IMR-90 (cell line): Measurements from ENCODE around the gene DDA1. TPM values are rescaled to one million over a fixed set of nuclear protein-coding genes. Genes with fewer than 3 reads are reported as not detected.

Experiments used
- ATAC-seq: fragments of 200-7000 bp; cut with Tn5 transposase; 2 replicates; pipeline ENCODE4 v1.9.1; 2020; ENCODE audit warnings: low read depth, mild to moderate bottlenecking, moderate library complexity
- BruUV-seq: library from RNA; stranded (reverse); fragments of 400-500 nt; replicated peaks from 2 replicates; lab custom pipeline; 2021; lab: Mats Ljungman, UMichigan
- CTCF ChIA-PET: fragments of 300-600 bp; formaldehyde crosslinking; extraction: SDS; loops from one replicate; lab custom pipeline; 2021; ENCODE audit warnings: antibody characterized with exemption; lab: Yijun Ruan, JAX
- POLR2A ChIA-PET: fragments of 300-600 bp; sonication (Branson Sonifier 250); formaldehyde crosslinking; loops from one replicate; lab custom pipeline; 2022; ENCODE audit warnings: antibody characterized with exemption; ENCODE audit not compliant: unreplicated experiment; lab: Charles Lee
- DNase-seq: peaks from one replicate; pipeline ENCODE4 v3.0.0; 2013
- H2AFZ ChIP-seq: replicated peaks from 2 replicates; pipeline ENCODE3; 2013; ENCODE audit warnings: low read length, mild to moderate bottlenecking; ENCODE audit not compliant: poor library complexity
- H2AK5ac ChIP-seq: 2 replicates; pipeline ENCODE4 v1.6.1; 2013; ENCODE audit warnings: low read depth, low read length, inconsistent platforms
- H2AK9ac ChIP-seq: replicated peaks from 2 replicates; pipeline ENCODE3; 2013; ENCODE audit warnings: mild to moderate bottlenecking, low read depth, low read length, moderate library complexity; ENCODE audit not compliant: poor library complexity
- H2BK120ac ChIP-seq: 2 replicates; pipeline ENCODE4 v1.6.1; 2013; ENCODE audit warnings: low read depth, low read length, inconsistent platforms
- H2BK15ac ChIP-seq: 3 replicates; pipeline ENCODE4 v1.6.1; 2013; ENCODE audit warnings: low read depth, low read length, inconsistent platforms
- H2BK20ac ChIP-seq: 2 replicates; pipeline ENCODE4 v1.6.1; 2013; ENCODE audit warnings: low read depth, mild to moderate bottlenecking, inconsistent platforms, low read length, moderate library complexity
- H2BK5ac ChIP-seq: 2 replicates; pipeline ENCODE4 v1.6.1; 2013; ENCODE audit warnings: mild to moderate bottlenecking, low read depth, low read length, inconsistent platforms; ENCODE audit not compliant: poor library complexity, severe bottlenecking
- H3K14ac ChIP-seq: replicated peaks from 2 replicates; pipeline ENCODE4 v1.6.1; 2013; ENCODE audit warnings: low read depth, low read length, inconsistent platforms
- H3K18ac ChIP-seq: 2 replicates; pipeline ENCODE4 v1.6.1; 2013; ENCODE audit warnings: low read depth, low read length, control low read depth
- H3K23ac ChIP-seq: 2 replicates; pipeline ENCODE4 v1.6.1; 2013; ENCODE audit warnings: low read depth, low read length, inconsistent platforms
- H3K27ac ChIP-seq: 2 replicates; pipeline ENCODE4 v1.5.1; 2013; ENCODE audit warnings: mild to moderate bottlenecking, control low read depth, low read length; ENCODE audit not compliant: insufficient read depth
- H3K27me3 ChIP-seq: 2 replicates; pipeline ENCODE4 v1.6.1; 2013; ENCODE audit warnings: low read length; ENCODE audit not compliant: control insufficient read depth, insufficient read depth
- H3K36me3 ChIP-seq: 2 replicates; pipeline ENCODE4 v1.6.1; 2013; ENCODE audit warnings: low read length, mixed read lengths; ENCODE audit not compliant: control insufficient read depth, insufficient read depth
- H3K4ac ChIP-seq: 2 replicates; pipeline ENCODE4 v1.6.1; 2013; ENCODE audit warnings: low read depth, low read length, inconsistent platforms
- H3K4me1 ChIP-seq: 2 replicates; pipeline ENCODE4 v1.6.1; 2013; ENCODE audit warnings: low read length, mixed read lengths; ENCODE audit not compliant: control insufficient read depth, insufficient read depth
- H3K4me2 ChIP-seq: 2 replicates; pipeline ENCODE4 v1.6.1; 2013; ENCODE audit warnings: low read depth, mild to moderate bottlenecking, control low read depth, low read length, moderate library complexity
- H3K4me3 ChIP-seq: 2 replicates; pipeline ENCODE4 v1.5.1; 2013; ENCODE audit warnings: low read depth, mild to moderate bottlenecking, control low read depth, low read length, moderate library complexity; ENCODE audit not compliant: insufficient read depth
- H3K56ac ChIP-seq: 2 replicates; pipeline ENCODE4 v1.6.1; 2013; ENCODE audit warnings: low read length, inconsistent platforms; ENCODE audit not compliant: insufficient read depth; ENCODE audit errors: extremely low read depth
- H3K79me1 ChIP-seq, 2 experiments: 2 replicates each; pipeline ENCODE4 v1.6.1; 2013; ENCODE audit warnings: low read length in 2 of 2, inconsistent platforms in 1 of 2, low read depth in 1 of 2
- H3K9ac ChIP-seq: 2 replicates; pipeline ENCODE4 v1.6.1; 2013; ENCODE audit warnings: low read depth, low read length, control low read depth
- H3K9me1 ChIP-seq: 2 replicates; pipeline ENCODE4 v1.6.1; 2013; ENCODE audit warnings: low read length, inconsistent platforms; ENCODE audit not compliant: insufficient read depth
- H3K9me3 ChIP-seq: 2 replicates; pipeline ENCODE4 v1.6.1; 2013; ENCODE audit warnings: low read length; ENCODE audit not compliant: control insufficient read depth, insufficient read depth
- H4K20me1 ChIP-seq: 2 replicates; pipeline ENCODE4 v1.6.1; 2013; ENCODE audit warnings: low read length, inconsistent platforms; ENCODE audit not compliant: insufficient read depth
- H4K5ac ChIP-seq: 2 replicates; pipeline ENCODE4 v1.6.1; 2013; ENCODE audit warnings: mild to moderate bottlenecking, low read depth, low read length, control low read depth
- H4K8ac ChIP-seq, 2 experiments: 2 replicates each; pipeline ENCODE4 v1.6.1; 2013; ENCODE audit warnings: low read depth in 2 of 2, low read length in 2 of 2, control low read depth in 1 of 2, inconsistent platforms in 1 of 2
- H4K91ac ChIP-seq: 2 replicates; pipeline ENCODE4 v1.6.1; 2013; ENCODE audit warnings: low read depth, low read length, inconsistent platforms; ENCODE audit not compliant: insufficient read depth
- CEBPB ChIP-seq: IDR thresholded peaks from 2 replicates; pipeline ENCODE4 v1.6.1; 2012; ENCODE audit warnings: low read depth, low read length, improper control_type of control experiment
- CHD1 ChIP-seq: IDR thresholded peaks from 2 replicates; pipeline ENCODE4 v1.6.1; 2012; ENCODE audit warnings: low read depth, low read length, improper control_type of control experiment
- CTCF ChIP-seq: conservative IDR thresholded peaks from 2 replicates; pipeline ENCODE4 v1.5.1; 2012; ENCODE audit warnings: mild to moderate bottlenecking, low read depth, low read length, improper control_type of control experiment
- ELK1 ChIP-seq: fragments of 150-350 bp; IDR thresholded peaks from 2 replicates; pipeline ENCODE4 v1.6.1; 2016; ENCODE audit warnings: low read depth, mild to moderate bottlenecking, low read length, moderate library complexity, borderline replicate concordance
- FOS ChIP-seq: fragments of 150-350 bp; IDR thresholded peaks from 2 replicates; pipeline ENCODE4 v1.6.1; 2016; ENCODE audit warnings: low read depth, low read length
- MAFK ChIP-seq: IDR thresholded peaks from 2 replicates; pipeline ENCODE4 v1.6.1; 2012; ENCODE audit warnings: low read depth, low read length, improper control_type of control experiment
- MAZ ChIP-seq: IDR thresholded peaks from 2 replicates; pipeline ENCODE4 v1.6.1; 2012; ENCODE audit warnings: low read depth, mild to moderate bottlenecking, low read length, improper control_type of control experiment, moderate library complexity, borderline replicate concordance
- NFE2L2 ChIP-seq: fragments of 150-350 bp; IDR thresholded peaks from 2 replicates; pipeline ENCODE4 v1.6.1; 2016; ENCODE audit warnings: low read depth, mild to moderate bottlenecking, low read length
- POLR2A ChIP-seq: IDR thresholded peaks from 2 replicates; pipeline ENCODE4 v1.6.1; 2012; ENCODE audit warnings: mild to moderate bottlenecking, low read depth, low read length
- RAD21 ChIP-seq: IDR thresholded peaks from 2 replicates; pipeline ENCODE4 v1.6.1; 2012; ENCODE audit warnings: low read length, improper control_type of control experiment
- RCOR1 ChIP-seq: IDR thresholded peaks from 2 replicates; pipeline ENCODE4 v1.6.1; 2012; ENCODE audit warnings: mild to moderate bottlenecking, low read length, improper control_type of control experiment; ENCODE audit not compliant: insufficient replicate concordance
- RFX5 ChIP-seq: IDR thresholded peaks from 2 replicates; pipeline ENCODE4 v1.8.0; 2012; ENCODE audit warnings: low read depth, mild to moderate bottlenecking, low read length, moderate library complexity
- SMC3 ChIP-seq: fragments of 150-350 bp; IDR thresholded peaks from 2 replicates; pipeline ENCODE4 v1.6.1; 2016; ENCODE audit warnings: low read depth, mild to moderate bottlenecking, antibody characterized with exemption, low read length, moderate library complexity
- USF2 ChIP-seq: fragments of 150-350 bp; IDR thresholded peaks from 2 replicates; pipeline ENCODE4 v1.6.1; 2017; ENCODE audit warnings: mild to moderate bottlenecking, antibody characterized with exemption, low read length, low read depth
- whole genome bisulfite sequencing, 2 experiments: methylation state at CpG; one replicate each; pipeline versions ENCODE4 v1.1.5 to v1.1.7; 2013; ENCODE audit warnings: missing lambda C conversion rate in 2 of 2; ENCODE audit not compliant: insufficient read length in 1 of 2; ENCODE audit errors: extremely low coverage in 2 of 2; 5-methylcytosine and 5-hydroxymethylcytosine counted together
- dilution Hi-C: fragments of 300-500 bp; cut with HindIII; formaldehyde crosslinking; loops from one replicate; pipeline ENCODE4 v1.14.3; 2018; ENCODE audit warnings: low sequenced_read_pairs; ENCODE audit not compliant: unreplicated experiment
- in situ Hi-C: fragments of 300-500 bp; cut with MboI; formaldehyde crosslinking; loops from 3 replicates; pipeline ENCODE4 v1.14.3; 2019; ENCODE audit warnings: low sequenced_read_pairs, inconsistent platforms, mixed read lengths
- intact Hi-C: fragments of 100-400 bp; cut with micrococcal nuclease; formaldehyde crosslinking; loops from 2 replicates; pipeline ENCODE4 v1.10.0; 2022
- polyA plus RNA-seq, 3 experiments: library from polyadenylated mRNA; depleted of rRNA; stranded (reverse); fragments of >200 nt; gene quantifications; 2 replicates each; pipeline ENCODE4 v1.2.3, GENCODE V29; 2012; ENCODE audit warnings: low replicate concordance in 1 of 3
- total RNA-seq: library from RNA; depleted of rRNA; stranded (reverse); fragments of >200 nt; gene quantifications from 2 replicates; pipeline ENCODE4 v1.2.3, GENCODE V29; 2012

DDA1 gene
- total and polyA plus RNA-seq, 2 of the 4 experiments (the other 2 are of a cell fraction): 33.7 to 87.2 TPM

GRCh38 chr19:17305517-17306284, 3.7 kb upstream of the DDA1 start, which contains the start of gene MRPL34:
Gene MRPL34, plus strand, starts transcription at chr19:17305872. Its CDS starts 21 bp downstream, at chr19:17305893.
- H3K18ac ChIP-seq: peak within 1 kb of the TSS; percentile 38
- peak within 1 kb of the TSS; percentile 86 for H2AK5ac ChIP-seq
- intact Hi-C loops (loop anchor here (1.0 kb wide), 1 partner anchor 38 kb away; the partner anchor contains the start of gene BABAM1), dilution Hi-C loops (no loop called here), in situ Hi-C loops (no loop called here)
- peak within 1 kb of the TSS; percentile 55 for H3K4me3 ChIP-seq
- peak within 1 kb of the TSS; percentile 45 for H3K56ac ChIP-seq
- BruUV-seq: no TSS peak
- peaks cover 26% of the 10 kb centered on the region for H3K9me1 ChIP-seq
- peak within 1 kb of the TSS; percentile 28 for H4K5ac ChIP-seq
- peaks cover 8% of the 10 kb centered on the region for H3K4me1 ChIP-seq
- H3K27me3 ChIP-seq: no peaks in the 10 kb centered on the region
- H3K4ac ChIP-seq: peak within 1 kb of the TSS; percentile 81
- 0% methylated on average over 30 of the region's 55 CpGs; no CpG with 5 or more reads in 1 of the 2 experiments for WGBS, 2 experiments
- peak within 1 kb of the TSS; percentile 96 for H3K23ac ChIP-seq
- H4K20me1 ChIP-seq: peaks cover 4% of the 10 kb centered on the region
- DNase-seq (peak; percentile 99), ATAC-seq (peak; percentile 52)
- H2BK15ac ChIP-seq: peak within 1 kb of the TSS; percentile 87; the same call in 2 of the 3 replicates
- POLR2A ChIA-PET: no interaction called here
- H4K8ac ChIP-seq: peak within 1 kb of the TSS; percentile 48 to 83
- peak within 1 kb of the TSS; percentile 77 for H4K91ac ChIP-seq
- H2BK20ac ChIP-seq: peak within 1 kb of the TSS; percentile 77; the same call in 1 of the 2 replicates
- peaks cover 26 to 61% of the 10 kb centered on the region in 2 experiments for H3K79me1 ChIP-seq
- H2BK5ac ChIP-seq: peak within 1 kb of the TSS; percentile 57
- peak within 1 kb of the TSS; percentile 71 for H3K14ac ChIP-seq
- peak within 1 kb of the TSS; percentile 92 for H3K4me2 ChIP-seq
- no peaks in the 10 kb centered on the region for H3K36me3 ChIP-seq
- H2AK9ac ChIP-seq: peak within 1 kb of the TSS; percentile 94
- peak within 1 kb of the TSS; percentile 94 for H2AFZ ChIP-seq
- H3K9ac ChIP-seq: peak within 1 kb of the TSS; percentile 64
- no peaks in the 10 kb centered on the region for H3K9me3 ChIP-seq
- H3K27ac ChIP-seq: peak within 1 kb of the TSS; percentile 61
- 0 out of 2 replicates have a peak within 1 kb of the TSS, but pooled peaks have one; percentile 28 for H2BK120ac ChIP-seq
- CTCF ChIA-PET: interaction anchor here (0.6 to 1.0 kb wide), 5 partner anchors 13 to 593 kb away, joined by 3 to 7 read pairs (median 4); no protein-coding TSS in a partner anchor
- TF ChIP-seq FOS (no peak), ELK1 (no peak), RCOR1 (peak; percentile 68), MAZ (no peak), USF2 (peak; percentile 65; the same call in 1 of the 2 replicates), NFE2L2 (no peak), CHD1 (no peak), MAFK (no peak), POLR2A (no peak), CEBPB (no peak), RFX5 (0 out of 2 replicates have a peak, but pooled peaks have one; percentile 11), SMC3 (peak; percentile 65), CTCF (peak; percentile 87), RAD21 (peak; percentile 58)
